A549 (cell line): ENCODE results near the gene CCDC127.

Source experiments
- CHD2 ChIP-seq: fragments of 150-350 bp; IDR thresholded peaks from 2 replicates; pipeline ENCODE4 v1.6.1; 2014; ENCODE audit warnings: low read length; ENCODE audit not compliant: partially characterized antibody
- CTCF ChIP-seq: fragments of >200 bp; sonication (Bioruptor Twin); formaldehyde crosslinking; IDR thresholded peaks from 3 replicates; pipeline ENCODE4 v1.5.1; 2016
- EHMT2 ChIP-seq: fragments of 200-600 bp; sonication (generic); IDR thresholded peaks from 2 replicates; pipeline ENCODE4 v1.6.1; 2016; ENCODE audit warnings: antibody characterized with exemption, low read depth, mild to moderate bottlenecking, moderate library complexity
- MAX ChIP-seq: IDR thresholded peaks from 2 replicates; pipeline ENCODE4 v1.6.1; 2012
- PBX3 ChIP-seq: IDR thresholded peaks from 2 replicates; pipeline ENCODE4 v1.6.1; 2012
- USF2 ChIP-seq: fragments of 450-650 bp; IDR thresholded peaks from 2 replicates; pipeline ENCODE4 v1.6.1; 2014; ENCODE audit warnings: antibody characterized with exemption

GRCh38 chr5:169728-170094, 48.2 kb downstream of the CCDC127 start:
- TF ChIP-seq EHMT2 (no peak), PBX3 (no peak), USF2 (no peak), CTCF (no peak), MAX (no peak), CHD2 (no peak)
